Measurements from ENCODE around the gene CPEB1. TPM values are rescaled to one million over a fixed set of nuclear protein-coding genes. Genes with fewer than 3 reads are reported as not detected.
A peak's percentile ranks its signal among the peaks of the same experiment; 100 is the strongest.

The CPEB1 gene
- total RNA-seq, 2 donors from 2014 or later, result 1.5 to 3.3 TPM

DNA sequence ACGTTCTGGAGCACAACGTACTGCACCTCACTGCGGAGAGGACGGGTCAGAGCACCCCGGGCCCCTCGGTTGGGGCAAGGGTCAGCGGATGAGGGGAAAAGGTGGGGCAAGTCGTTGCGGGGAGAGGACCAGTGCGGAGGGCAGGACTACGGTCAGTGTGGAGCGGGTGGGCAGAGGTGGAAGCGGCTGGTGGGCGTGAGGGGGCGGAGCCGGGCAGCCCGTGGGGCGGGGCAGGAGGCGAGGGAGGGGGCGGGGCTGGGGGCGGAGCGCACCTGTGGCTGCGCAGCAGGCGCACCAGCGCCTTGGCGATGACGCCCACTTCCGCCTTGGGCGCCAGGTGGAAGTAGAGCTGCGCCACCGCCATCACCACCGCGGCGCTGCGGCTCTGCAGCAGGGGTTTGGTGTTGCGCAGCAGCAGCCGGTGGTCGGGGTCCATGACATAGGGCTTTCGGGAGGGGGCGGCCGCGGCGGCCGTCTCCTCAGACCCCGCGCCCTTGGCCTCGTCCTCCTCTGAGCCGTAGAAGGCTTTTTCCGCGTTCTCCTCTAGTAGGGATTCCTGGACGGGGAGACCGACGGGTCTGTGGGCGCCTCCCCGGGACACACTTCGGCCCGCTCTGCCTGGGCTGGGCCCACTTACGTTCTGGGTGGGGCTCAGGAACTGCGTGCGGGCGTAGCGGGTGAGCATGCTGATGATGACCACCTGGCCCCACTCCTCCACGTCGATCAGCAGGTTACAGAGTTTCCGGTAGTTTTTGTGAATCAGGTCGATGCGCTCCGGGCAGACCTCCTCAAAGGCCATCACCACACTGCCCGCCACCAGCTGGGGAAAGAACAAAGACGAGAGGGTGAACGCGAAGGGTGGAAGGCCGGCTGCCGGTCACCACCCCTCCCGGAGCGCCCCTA lies 33.3 kb upstream of the CPEB1 start:
- DNase-seq (ENCODE audit: low spot score), result no peak
- H3K9me3 ChIP-seq, result no peaks in the 10 kb centered on the region
- H3K4me1 ChIP-seq, result peaks cover 0 to 10% of the 10 kb centered on the region in 2 donors
- TF ChIP-seq, protein P1, sequence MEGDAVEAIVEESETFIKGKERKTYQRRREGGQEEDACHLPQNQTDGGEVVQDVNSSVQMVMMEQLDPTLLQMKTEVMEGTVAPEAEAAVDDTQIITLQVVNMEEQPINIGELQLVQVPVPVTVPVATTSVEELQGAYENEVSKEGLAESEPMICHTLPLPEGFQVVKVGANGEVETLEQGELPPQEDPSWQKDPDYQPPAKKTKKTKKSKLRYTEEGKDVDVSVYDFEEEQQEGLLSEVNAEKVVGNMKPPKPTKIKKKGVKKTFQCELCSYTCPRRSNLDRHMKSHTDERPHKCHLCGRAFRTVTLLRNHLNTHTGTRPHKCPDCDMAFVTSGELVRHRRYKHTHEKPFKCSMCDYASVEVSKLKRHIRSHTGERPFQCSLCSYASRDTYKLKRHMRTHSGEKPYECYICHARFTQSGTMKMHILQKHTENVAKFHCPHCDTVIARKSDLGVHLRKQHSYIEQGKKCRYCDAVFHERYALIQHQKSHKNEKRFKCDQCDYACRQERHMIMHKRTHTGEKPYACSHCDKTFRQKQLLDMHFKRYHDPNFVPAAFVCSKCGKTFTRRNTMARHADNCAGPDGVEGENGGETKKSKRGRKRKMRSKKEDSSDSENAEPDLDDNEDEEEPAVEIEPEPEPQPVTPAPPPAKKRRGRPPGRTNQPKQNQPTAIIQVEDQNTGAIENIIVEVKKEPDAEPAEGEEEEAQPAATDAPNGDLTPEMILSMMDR (IDR thresholded peaks at IDR 0.05), result no peak
- no peaks in the 10 kb centered on the region for H3K36me3 ChIP-seq
- peak overlapping the region in 1 of 2 donors; percentile 31 for H3K4me3 ChIP-seq
- peaks cover 0 to 14% of the 10 kb centered on the region in 2 donors for H3K27me3 ChIP-seq
- H3K27ac ChIP-seq, result no peak overlapping the region

DNA sequence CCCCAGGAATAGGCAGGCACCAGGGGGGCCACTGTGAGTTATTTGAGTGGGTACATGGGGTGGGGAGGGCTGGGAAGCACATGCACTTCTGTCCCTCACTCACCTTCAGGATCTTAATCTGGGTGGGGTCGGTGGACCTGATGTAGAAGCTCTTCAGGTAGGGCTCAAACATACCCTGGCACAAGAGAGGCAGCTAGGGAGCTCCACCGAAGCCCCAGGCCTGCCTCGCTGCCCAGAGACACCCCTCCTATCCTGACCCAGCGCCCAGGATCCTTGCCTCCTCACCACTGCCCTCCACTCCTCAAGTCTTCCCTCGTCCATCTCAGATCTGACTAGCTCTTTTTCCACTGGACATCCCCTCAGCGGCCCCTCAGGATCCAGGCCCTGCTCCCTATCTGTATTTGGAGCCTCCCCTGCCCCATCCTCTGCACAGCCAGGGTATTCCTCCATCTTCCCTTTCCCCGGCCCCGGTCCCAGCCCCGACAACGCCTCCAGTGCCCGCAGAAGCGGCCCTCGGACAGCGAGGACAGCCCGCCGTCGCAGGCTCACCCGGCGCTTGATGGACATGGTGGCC lies 32.5 kb upstream of the CPEB1 start:
- Histone ChIP-seq H3K4me1 (peaks cover 0 to 10% of the 10 kb centered on the region in 2 donors), H3K36me3 (no peaks in the 10 kb centered on the region), H3K4me3 (peak overlapping the region in 1 of 2 donors; percentile 31), H3K9me3 (no peaks in the 10 kb centered on the region), H3K27me3 (peaks cover 0 to 14% of the 10 kb centered on the region in 2 donors), H3K27ac (no peak overlapping the region)
- TF ChIP-seq, protein P1 (IDR thresholded peaks at IDR 0.05), result no peak
- no peak for DNase-seq (ENCODE audit: low spot score)

DNA sequence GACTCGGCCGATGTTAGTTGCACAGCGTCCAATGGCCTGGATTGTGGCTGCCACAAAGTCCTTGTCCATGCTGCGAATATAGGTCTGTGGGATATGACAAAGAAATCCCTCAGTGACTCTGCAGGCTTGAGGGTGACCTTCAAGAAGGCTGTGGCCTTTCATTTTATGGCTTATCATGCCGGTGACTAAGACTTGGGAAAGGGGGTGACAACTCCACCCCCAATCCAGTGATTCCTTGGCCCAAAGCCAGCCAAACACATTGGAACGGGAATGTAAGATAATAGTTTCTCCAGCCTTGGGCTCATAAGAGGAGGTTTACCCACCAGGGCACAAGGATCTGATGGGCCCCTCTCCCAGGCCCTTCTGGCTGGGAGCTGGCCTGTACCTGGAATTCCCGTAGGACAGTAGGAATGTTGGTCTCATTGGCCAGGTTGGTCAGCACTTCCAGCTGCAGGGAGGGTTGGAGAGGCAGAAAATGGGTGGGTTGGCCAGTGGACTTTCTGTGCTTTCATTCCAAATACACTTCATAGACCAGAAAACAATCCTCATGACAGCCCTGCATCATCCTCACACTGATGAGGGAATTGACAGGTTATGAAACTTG lies 30.7 kb upstream of the CPEB1 start:
- no peak overlapping the region for H3K27ac ChIP-seq
- peaks cover 0 to 10% of the 10 kb centered on the region in 2 donors for H3K4me1 ChIP-seq
- H3K4me3 ChIP-seq, result no peak overlapping the region
- TF ChIP-seq, protein P1 (IDR thresholded peaks at IDR 0.05), result no peak
- H3K9me3 ChIP-seq, result no peaks in the 10 kb centered on the region
- H3K36me3 ChIP-seq, result no peaks in the 10 kb centered on the region
- no peak for DNase-seq (ENCODE audit: low spot score)
- peaks cover 0 to 14% of the 10 kb centered on the region in 2 donors for H3K27me3 ChIP-seq

DNA sequence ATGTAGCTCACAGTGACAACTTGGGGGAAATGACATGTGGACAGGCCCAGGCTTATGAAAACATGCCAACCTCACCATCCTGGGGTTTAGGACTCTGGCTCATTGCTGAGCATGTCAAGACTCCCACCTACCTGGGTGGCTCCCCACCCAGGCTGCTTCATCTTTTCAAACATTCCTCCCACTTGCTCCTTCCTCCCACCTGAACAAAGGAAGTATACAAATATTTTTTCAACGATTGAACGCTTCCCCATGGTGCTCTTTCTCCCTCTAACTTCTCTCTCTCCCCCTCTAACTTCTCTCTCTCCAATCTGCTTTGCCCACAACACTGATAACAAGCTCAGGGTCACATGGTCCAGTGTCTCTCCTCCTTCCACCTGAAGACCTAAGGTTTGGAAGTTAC lies 27.7 kb upstream of the CPEB1 start:
- no peak overlapping the region for H3K27ac ChIP-seq
- no peaks in the 10 kb centered on the region for H3K36me3 ChIP-seq
- no peaks in the 10 kb centered on the region for H3K9me3 ChIP-seq
- no peak overlapping the region for H3K4me3 ChIP-seq
- no peaks in the 10 kb centered on the region for H3K4me1 ChIP-seq
- no peak for DNase-seq (ENCODE audit: low spot score)
- H3K27me3 ChIP-seq, result peaks cover 0 to 3% of the 10 kb centered on the region in 2 donors
- TF ChIP-seq, protein P1 (IDR thresholded peaks at IDR 0.05), result no peak

DNA sequence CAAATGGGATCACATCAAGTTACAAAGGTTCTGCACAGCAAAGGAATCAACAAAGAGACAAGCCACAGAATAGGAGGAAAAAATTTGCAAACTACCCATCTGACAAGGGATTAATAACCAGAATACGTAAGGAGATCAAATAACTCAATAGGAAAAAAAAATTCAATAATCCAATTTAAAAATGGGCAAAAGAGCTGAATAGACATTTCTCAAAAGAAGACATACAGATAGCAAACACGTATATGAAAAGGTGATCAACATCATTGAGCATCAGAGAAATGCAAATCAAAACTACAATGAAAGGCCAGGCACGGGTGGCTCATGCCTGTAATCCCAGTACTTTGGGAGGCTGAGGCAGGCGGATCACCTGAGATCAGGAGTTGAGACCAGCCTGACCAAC lies 23.5 kb upstream of the CPEB1 start:
- Histone ChIP-seq H3K27me3 (no peaks in the 10 kb centered on the region), H3K36me3 (no peaks in the 10 kb centered on the region), H3K27ac (no peak overlapping the region), H3K4me3 (no peak overlapping the region), H3K4me1 (no peaks in the 10 kb centered on the region), H3K9me3 (no peaks in the 10 kb centered on the region)
- DNase-seq (ENCODE audit: low spot score), result no peak
- TF ChIP-seq, protein P1 (IDR thresholded peaks at IDR 0.05), result no peak

All from right atrium auricular region (tissue), 2 donors.